ENCODE results near the gene FHIT.
"Not testable (repeated sequence)": the region's sequence is repeated elsewhere in the genome, so short reads cannot be mapped to it uniquely, and the experiment has no call there.

The FHIT gene

GRCh38 chr3:61108247-61109019 is 142.8 kb downstream of the FHIT start:
- DNase-seq = no peak

GRCh38 chr3:61094608-61095007 is 156.6 kb downstream of the FHIT start:
- no peak for DNase-seq

- DNase-seq = no peak
These were observed 157.9 kb downstream of the FHIT start for GRCh38 chr3:61093364-61093763.

GRCh38 chr3:61092870-61093269 is 158.4 kb downstream of the FHIT start:
- no peak for DNase-seq

DNA sequence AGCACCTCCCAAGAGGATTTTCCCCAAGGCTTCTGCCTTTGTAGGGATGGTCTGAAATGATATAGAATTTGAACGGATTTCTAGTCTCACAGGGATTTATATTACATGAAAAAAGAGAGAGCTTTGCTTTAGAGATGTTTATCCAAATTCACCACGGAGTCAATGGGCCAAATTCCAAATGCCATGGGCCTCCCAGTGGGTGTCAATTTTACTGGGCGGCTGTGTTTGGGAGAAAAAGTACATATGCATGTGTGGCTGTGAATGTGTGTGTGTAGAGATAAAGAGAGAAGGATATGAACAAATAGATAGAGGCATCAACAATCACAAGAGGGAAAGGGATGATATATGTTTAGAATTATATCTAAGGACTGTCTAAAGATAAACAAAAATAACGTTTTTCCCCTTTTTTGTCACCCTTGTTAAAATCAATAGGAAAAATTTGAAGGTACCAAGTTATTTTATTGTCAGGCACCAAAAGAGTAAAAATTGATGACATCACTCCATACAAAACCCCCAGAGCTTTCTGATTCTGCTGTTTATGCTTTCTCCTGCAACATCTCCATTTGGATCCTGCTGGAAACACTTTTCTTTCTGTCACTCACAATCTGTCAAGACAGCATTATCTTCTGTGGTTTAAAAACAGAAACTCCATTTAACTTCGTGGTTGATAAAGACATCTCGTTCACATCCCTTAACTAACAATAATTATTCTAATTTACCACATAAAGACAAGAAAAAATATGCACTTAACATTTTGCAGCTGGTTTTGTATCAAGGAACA is 160.7 kb downstream of the FHIT start:
- no peak for DNase-seq

- no peak for DNase-seq
These were observed 163.8 kb downstream of the FHIT start for GRCh38 chr3:61087465-61087864.

GRCh38 chr3:61081554-61081953 is 169.7 kb downstream of the FHIT start:
- DNase-seq = no peak

GRCh38 chr3:61080737-61081445 is 170.4 kb downstream of the FHIT start:
- DNase-seq = no peak

DNA sequence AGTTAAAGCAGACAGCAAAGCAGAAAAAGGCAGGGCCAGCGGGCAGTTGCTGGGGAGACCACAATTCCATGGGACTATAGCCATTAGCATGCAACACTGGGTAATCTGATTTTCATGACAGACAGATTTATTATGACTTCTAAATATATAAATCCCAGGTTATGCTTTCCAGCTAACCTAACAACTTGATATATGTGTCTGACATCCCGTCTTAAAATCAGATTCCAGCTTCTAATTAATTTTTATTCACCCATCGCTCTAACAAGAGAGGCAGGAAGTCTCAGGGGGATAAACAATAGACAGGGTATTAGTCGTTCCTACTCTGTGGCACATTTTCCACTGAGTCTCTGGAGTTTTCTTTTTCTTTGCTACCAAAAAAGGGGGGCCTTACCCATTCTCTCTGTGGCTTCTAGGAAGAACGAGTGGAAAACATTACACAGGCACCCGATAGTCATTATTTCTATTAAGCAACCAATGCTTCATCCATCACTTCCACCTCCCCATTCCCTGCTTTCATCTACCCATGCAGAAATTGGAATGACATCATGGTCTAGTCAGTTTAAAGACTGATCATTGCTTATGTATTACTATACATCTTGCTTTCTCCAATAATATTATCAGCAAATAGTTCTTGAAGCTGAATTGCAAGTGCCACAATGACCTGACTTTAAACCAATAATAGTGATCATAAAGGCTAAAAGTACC is 173.1 kb downstream of the FHIT start:
- DNase-seq = no peak

- DNase-seq = no peak
These were observed 173.7 kb downstream of the FHIT start for GRCh38 chr3:61077551-61077950.

DNA sequence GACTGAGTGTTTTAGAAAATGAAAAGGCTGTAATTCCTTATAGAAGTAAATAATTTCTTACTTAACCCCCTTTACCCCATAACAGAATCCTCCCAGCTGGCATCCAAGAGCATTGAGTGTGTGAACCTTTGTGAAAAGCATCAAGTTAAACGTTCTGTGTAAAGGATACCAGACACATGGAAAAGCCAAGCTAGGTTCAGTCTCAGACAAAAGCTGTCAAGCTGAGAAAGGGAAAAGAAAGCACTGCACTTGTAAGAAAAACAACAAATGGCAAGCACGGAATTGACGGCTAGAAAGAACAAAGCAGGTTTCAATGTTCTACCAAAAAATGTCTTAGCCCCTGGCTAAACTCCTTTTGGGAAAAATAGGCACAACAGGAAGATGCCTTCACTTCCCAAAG is 176.5 kb downstream of the FHIT start:
- DNase-seq = no peak

- no peak for DNase-seq
These were observed 177.6 kb downstream of the FHIT start for GRCh38 chr3:61073566-61074165.

DNA sequence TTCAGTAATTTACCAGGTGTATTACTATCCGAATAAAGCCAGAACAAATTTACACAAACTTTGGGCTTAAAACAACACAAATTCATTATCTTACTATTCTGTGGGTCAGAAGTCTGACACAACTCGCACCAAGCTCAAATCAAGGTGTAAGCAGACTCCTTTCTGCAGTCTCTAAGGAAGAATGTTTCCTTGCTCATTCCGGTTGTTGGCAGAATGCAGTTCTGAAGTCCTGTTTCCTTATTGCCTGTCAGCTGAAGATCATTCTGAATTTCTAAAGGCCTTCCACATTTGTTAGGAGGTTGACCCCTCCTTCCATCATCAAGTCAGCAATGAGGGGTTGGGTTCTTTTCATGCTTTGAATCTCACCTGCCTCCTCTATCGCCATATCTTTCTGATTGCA is 183.2 kb downstream of the FHIT start:
- no peak for DNase-seq

GRCh38 chr3:61066800-61067199 is 184.5 kb downstream of the FHIT start:
- no peak for DNase-seq

GRCh38 chr3:61066222-61066621 is 185.0 kb downstream of the FHIT start:
- not testable (repeated sequence) for DNase-seq

GRCh38 chr3:61065451-61066011 is 185.7 kb downstream of the FHIT start:
- no peak for DNase-seq

DNA sequence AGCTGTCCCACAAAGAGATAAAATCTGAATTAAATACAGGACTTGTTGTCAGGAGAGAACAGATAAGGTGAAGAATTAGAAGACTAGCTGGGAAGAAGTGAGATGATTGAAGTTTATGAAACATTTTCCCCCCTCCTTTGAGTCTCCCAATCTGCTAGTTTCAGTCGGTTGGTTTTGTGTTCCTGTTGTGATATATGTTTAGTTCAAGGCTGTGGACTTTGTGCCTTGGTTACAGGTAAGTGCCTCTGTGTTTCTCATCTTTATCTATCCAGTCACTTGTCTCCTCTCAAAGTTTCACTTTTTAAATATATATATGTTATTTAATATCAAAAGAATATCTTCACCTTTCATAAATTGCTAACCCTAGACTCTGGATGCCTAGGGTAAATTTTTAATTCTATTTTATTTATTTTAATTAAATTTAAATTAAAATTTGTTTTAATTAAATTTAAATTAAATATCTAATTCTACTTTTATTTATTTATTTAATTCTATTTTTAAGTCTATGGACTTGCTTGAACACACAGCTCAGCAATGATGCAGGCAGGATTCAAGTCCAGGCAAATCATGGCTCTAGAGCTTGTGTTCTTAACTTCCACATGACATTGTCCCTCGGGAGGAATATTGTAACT is 190.0 kb downstream of the FHIT start:
- no peak for DNase-seq

- DNase-seq = no peak
These were observed 190.8 kb downstream of the FHIT start for GRCh38 chr3:61060411-61060861.

DNA sequence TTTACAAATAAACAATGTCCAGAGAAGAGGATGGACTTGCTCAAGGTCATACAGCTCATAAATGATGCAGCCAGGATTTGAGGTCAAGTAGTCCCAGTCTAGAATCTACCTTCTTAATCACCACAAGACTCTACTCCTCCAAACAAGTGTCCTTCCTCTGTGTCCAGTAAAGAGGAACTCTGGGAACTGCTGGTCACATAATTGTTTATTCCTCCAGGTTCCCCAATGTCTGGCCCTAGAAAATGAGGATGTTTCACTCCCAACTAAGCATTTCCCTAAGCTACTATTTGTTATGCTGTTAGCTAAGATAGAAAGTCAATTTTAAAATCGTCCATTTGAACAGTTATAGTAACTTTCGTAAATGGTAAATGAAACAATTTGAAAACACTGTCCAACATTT is 192.4 kb downstream of the FHIT start:
- DNase-seq = no peak

DNA sequence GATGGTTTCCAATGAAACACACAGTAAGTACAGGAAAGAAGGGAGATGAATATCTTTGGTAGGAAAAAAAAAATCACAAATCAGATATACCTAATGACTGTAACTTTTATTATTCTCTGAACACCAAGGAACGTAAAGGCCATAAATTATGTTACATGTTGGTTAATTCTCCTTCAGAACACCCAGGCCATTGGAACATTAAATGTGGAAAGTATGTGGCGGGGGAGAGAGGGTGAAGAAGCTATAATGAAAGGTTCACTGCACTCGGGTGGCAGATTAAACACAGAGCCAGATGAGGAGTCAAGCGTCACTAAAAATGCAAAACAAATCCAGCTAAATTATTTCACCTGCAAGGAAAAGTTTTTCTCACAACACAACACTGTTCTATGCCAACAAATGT is 193.8 kb downstream of the FHIT start:
- DNase-seq = no peak

DNA sequence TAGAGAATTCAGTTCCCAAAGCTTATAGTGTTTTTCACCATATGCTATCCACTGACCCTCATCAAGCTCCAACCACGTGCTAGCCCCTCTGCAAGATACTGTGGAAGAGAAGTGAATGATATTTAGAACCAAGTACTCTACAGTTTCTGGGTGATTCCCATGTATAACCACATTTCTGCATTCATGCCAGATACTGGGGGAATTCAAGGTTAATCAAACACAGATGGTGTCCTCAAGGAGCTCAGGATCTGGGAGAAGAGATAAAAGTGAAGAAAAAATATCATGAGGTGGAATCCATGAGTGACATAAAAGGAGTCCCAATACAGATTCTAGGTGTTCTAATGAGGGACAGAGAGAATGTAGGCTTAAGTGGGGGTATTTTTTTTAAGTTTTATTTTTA is 195.8 kb downstream of the FHIT start:
- no peak for DNase-seq
